A549 (cell line): ENCODE measurements around the gene TNIK. TPM values are rescaled to one million over a fixed set of nuclear protein-coding genes. Genes with fewer than 3 reads are reported as not detected.

Experiments used
- ATAC-seq, 2 experiments: fragments of 200-7000 bp in 1 of 2; fragments of >200 bp in 1 of 2; cut with Nextera tagmentation in 1 of 2; cut with Tn5 transposase in 1 of 2; 3 replicates each; pipeline versions ENCODE4 v1.8.0 to v1.9.1; 2018 to 2020; ENCODE audit warnings: mild to moderate bottlenecking in 1 of 2, moderate library complexity in 1 of 2
- CTCF ChIA-PET: fragments of 300-600 bp; sonication (Branson Sonifier 250); formaldehyde crosslinking; extraction: SDS; loops from one replicate; lab custom pipeline; 2021; ENCODE audit warnings: antibody characterized with exemption, inconsistent platforms; lab: Yijun Ruan, JAX
- POLR2A ChIA-PET: fragments of 350-600 bp; formaldehyde crosslinking; extraction: SDS; loops from one replicate; lab custom pipeline; 2021; ENCODE audit warnings: antibody characterized with exemption, inconsistent platforms; lab: Yijun Ruan, JAX
- DNase-seq, 2 experiments: peaks; one replicate each; pipeline versions ENCODE4 v3.0.0 to v3.0.0-alpha.2; 2011 to 2016; ENCODE audit warnings: low read depth in 1 of 2, low spot score in 1 of 2
- FAIRE-seq: peaks from 2 replicates; lab custom pipeline; 2011; peaks lifted over from hg19 to GRCh38; lab: Jason Lieb, UNC
- H3K27ac ChIP-seq, 2 experiments: fragments of >200 bp; sonication (Bioruptor Twin); formaldehyde crosslinking; 3 replicates each; pipeline ENCODE4 v1.5.1; 2016 to 2017
- H3K4me1 ChIP-seq: fragments of >200 bp; sonication (Bioruptor Twin); formaldehyde crosslinking; 3 replicates; pipeline ENCODE4 v1.6.1; 2016
- H3K4me2 ChIP-seq: fragments of >200 bp; sonication (Bioruptor Twin); formaldehyde crosslinking; 3 replicates; pipeline ENCODE4 v1.6.1; 2016
- H3K4me3 ChIP-seq: fragments of >200 bp; sonication (Bioruptor Twin); formaldehyde crosslinking; 3 replicates; pipeline ENCODE4 v1.5.1; 2016
- H3K9me3 ChIP-seq: fragments of >200 bp; sonication (Bioruptor Twin); formaldehyde crosslinking; 3 replicates; pipeline ENCODE4 v1.6.1; 2016
- CBX2 ChIP-seq: fragments of 200-600 bp; sonication (generic); IDR thresholded peaks from 2 replicates; pipeline ENCODE4 v1.6.1; 2016; ENCODE audit warnings: low read depth, mild to moderate bottlenecking, borderline replicate concordance
- CBX8 ChIP-seq: fragments of 200-600 bp; sonication (generic); IDR thresholded peaks from 2 replicates; pipeline ENCODE4 v1.6.1; 2016
- CHD2 ChIP-seq: fragments of 150-350 bp; IDR thresholded peaks from 2 replicates; pipeline ENCODE4 v1.6.1; 2014; ENCODE audit warnings: low read length; ENCODE audit not compliant: partially characterized antibody
- CTCF ChIP-seq: fragments of >200 bp; sonication (Bioruptor Twin); formaldehyde crosslinking; IDR thresholded peaks from 3 replicates; pipeline ENCODE4 v1.5.1; 2016
- EHF ChIP-seq: fragments of 250-450 bp; sonication (Bioruptor Pico); IDR thresholded peaks from 2 replicates; pipeline ENCODE4 v1.5.0; 2020; ENCODE audit warnings: mild to moderate bottlenecking
- ELK1 ChIP-seq: fragments of 150-350 bp; IDR thresholded peaks from 2 replicates; pipeline ENCODE4 v1.6.1; 2014; ENCODE audit warnings: low read depth, mild to moderate bottlenecking, low read length
- EP300 ChIP-seq, 2 experiments: fragments of >200 bp; sonication (Bioruptor Twin); formaldehyde crosslinking; IDR thresholded peaks; 2 replicates in 1 of 2; 3 replicates in 1 of 2; pipeline ENCODE4 v1.6.1; 2016 to 2017
- ESRRA ChIP-seq: fragments of 150-350 bp; IDR thresholded peaks from 2 replicates; pipeline ENCODE4 v1.6.1; 2014; ENCODE audit warnings: mild to moderate bottlenecking, low read length, borderline replicate concordance
- FOSL2 ChIP-seq, 2 experiments: fragments of 450-650 bp in 1 of 2; fragments of >200 bp in 1 of 2; sonication (Bioruptor Twin) in 1 of 2; formaldehyde crosslinking; IDR thresholded peaks; 2 replicates each; pipeline versions ENCODE4 v1.5.0 to v1.6.1; 2016 to 2020; ENCODE audit warnings: mild to moderate bottlenecking in 1 of 2, moderate library complexity in 1 of 2
- FOXS1 ChIP-seq: fragments of 250-450 bp; sonication (Bioruptor Pico); IDR thresholded peaks from 2 replicates; pipeline ENCODE4 v1.5.0; 2020; ENCODE audit warnings: mild to moderate bottlenecking, moderate library complexity
- GATA3 ChIP-seq: IDR thresholded peaks from 2 replicates; pipeline ENCODE4 v1.6.1; 2012; ENCODE audit warnings: borderline replicate concordance
- HEYL ChIP-seq: fragments of 250-450 bp; sonication (Bioruptor Pico); IDR thresholded peaks from 2 replicates; pipeline ENCODE4 v1.8.0; 2021; ENCODE audit warnings: mild to moderate bottlenecking, moderate library complexity
- HOXB13 ChIP-seq: fragments of 250-450 bp; sonication (Bioruptor Pico); IDR thresholded peaks from 2 replicates; pipeline ENCODE4 v1.5.0; 2020; ENCODE audit warnings: low read depth, mild to moderate bottlenecking, moderate library complexity
- JUNB ChIP-seq: fragments of >200 bp; sonication (Bioruptor Twin); formaldehyde crosslinking; IDR thresholded peaks from 2 replicates; pipeline ENCODE4 v1.6.1; 2016
- KDM1A ChIP-seq: fragments of 200-600 bp; sonication (generic); IDR thresholded peaks from 2 replicates; pipeline ENCODE4 v1.6.1; 2016; ENCODE audit warnings: low read depth, mild to moderate bottlenecking
- NPAS2 ChIP-seq: fragments of 250-450 bp; sonication (Bioruptor Pico); IDR thresholded peaks from 2 replicates; pipeline ENCODE4 v1.8.0; 2022; ENCODE audit warnings: mild to moderate bottlenecking, moderate library complexity, borderline replicate concordance
- PBX3 ChIP-seq: IDR thresholded peaks from 2 replicates; pipeline ENCODE4 v1.6.1; 2012
- PHF8 ChIP-seq: fragments of 200-600 bp; sonication (generic); IDR thresholded peaks from 2 replicates; pipeline ENCODE4 v1.6.1; 2016; ENCODE audit warnings: low read depth, mild to moderate bottlenecking, antibody characterized with exemption, moderate library complexity, borderline replicate concordance
- POLR2AphosphoS2 ChIP-seq: conservative IDR thresholded peaks from 2 replicates; pipeline ENCODE4 v1.6.1; 2012; ENCODE audit warnings: low read length, improper control_type of control experiment, inconsistent platforms
- RAD21 ChIP-seq, 2 experiments: fragments of >200 bp in 1 of 2; sonication (Bioruptor Twin) in 1 of 2; formaldehyde crosslinking in 1 of 2; IDR thresholded peaks in 1 of 2; conservative IDR thresholded peaks in 1 of 2; 2 replicates in 1 of 2; 3 replicates in 1 of 2; pipeline ENCODE4 v1.6.1; 2012 to 2018; ENCODE audit warnings: inconsistent platforms in 1 of 2
- RARB ChIP-seq: fragments of 250-450 bp; sonication (Bioruptor Pico); IDR thresholded peaks from 2 replicates; pipeline ENCODE4 v1.8.0; 2021; ENCODE audit warnings: mild to moderate bottlenecking, moderate library complexity
- RFX5 ChIP-seq: fragments of 450-650 bp; IDR thresholded peaks from 2 replicates; pipeline ENCODE4 v1.7.1; 2014; ENCODE audit warnings: antibody characterized with exemption, mild to moderate bottlenecking, moderate library complexity
- SMC3 ChIP-seq: fragments of >200 bp; sonication (Bioruptor Twin); formaldehyde crosslinking; IDR thresholded peaks from 3 replicates; pipeline ENCODE4 v1.6.1; 2018; ENCODE audit warnings: inconsistent platforms
- SREBF2 ChIP-seq: fragments of 450-650 bp; IDR thresholded peaks from 2 replicates; pipeline ENCODE4 v1.6.1; 2014; ENCODE audit warnings: mild to moderate bottlenecking, moderate library complexity
- TFCP2L1 ChIP-seq: fragments of 250-450 bp; sonication (Bioruptor Pico); IDR thresholded peaks from 2 replicates; pipeline ENCODE4 v1.5.0; 2021; ENCODE audit warnings: mild to moderate bottlenecking
- TP53 ChIP-seq: fragments of 250-450 bp; sonication (Bioruptor Pico); IDR thresholded peaks from 2 replicates; pipeline ENCODE4 v1.5.0; 2021; ENCODE audit warnings: mild to moderate bottlenecking, moderate library complexity
- ZC3H11A ChIP-seq: fragments of 450-650 bp; IDR thresholded peaks from 2 replicates; pipeline ENCODE4 v1.6.1; 2014; ENCODE audit warnings: antibody characterized with exemption, mild to moderate bottlenecking
- ZFP36 ChIP-seq: fragments of 450-650 bp; IDR thresholded peaks from 2 replicates; pipeline ENCODE4 v1.6.1; 2014; ENCODE audit warnings: borderline replicate concordance; ENCODE audit not compliant: partially characterized antibody
- ZNF302 ChIP-seq: fragments of 250-450 bp; sonication (Bioruptor Pico); IDR thresholded peaks from 2 replicates; pipeline ENCODE4 v1.9.0; 2021; ENCODE audit warnings: inconsistent platforms, mild to moderate bottlenecking, moderate library complexity
- ZSCAN20 ChIP-seq: fragments of 250-450 bp; sonication (Bioruptor Pico); IDR thresholded peaks from 2 replicates; pipeline ENCODE4 v1.8.0; 2022; ENCODE audit warnings: mild to moderate bottlenecking, moderate library complexity
- WGBS: methylation state at CpG from one replicate; pipeline ENCODE4 v1.1.6; 2017; ENCODE audit errors: missing lambda C conversion rate; 5-methylcytosine and 5-hydroxymethylcytosine counted together
- polyA plus RNA-seq, 4 experiments: library from polyadenylated mRNA; depleted of rRNA in 3 of 4; stranded (reverse); fragments of >200 nt; fragmentation: RNase III in 1 of 4; extraction: RNeasy Plus Mini Kit Qiagen cat#74134 plus additional on column Dnase treatment in 1 of 4; gene quantifications; 2 replicates in 3 of 4; 3 replicates in 1 of 4; pipeline ENCODE4 v1.2.3, GENCODE V29; 2011 to 2017

The TNIK gene
- polyA plus RNA-seq, 2 of the 4 experiments (the other 2 are of a cell fraction): 1.6 to 1.8 TPM

- H3K4me1 ChIP-seq: peaks cover 6% of the 10 kb centered on the region; the same call in 1 of the 3 replicates
- no peak for DNase-seq
- TF ChIP-seq HEYL: no peak
- no peak for TF ChIP-seq POLR2AphosphoS2
- no peak for TF ChIP-seq NPAS2
- TF ChIP-seq CTCF: no peak
- TF ChIP-seq TP53 (CRISPR knock-in tag): no peak
- TF ChIP-seq CBX2: no peak
- TF ChIP-seq FOXS1: no peak
- no peak for TF ChIP-seq FOSL2 (IDR thresholded peaks at IDR 0.05)
- TF ChIP-seq FOSL2 (CRISPR knock-in tag; IDR thresholded peaks at IDR 0.05): no peak
- TF ChIP-seq EHF (CRISPR knock-in tag): no peak
- TF ChIP-seq GATA3: no peak
- no peak for TF ChIP-seq ZFP36
- no peak for TF ChIP-seq KDM1A
- no peak for TF ChIP-seq PBX3
- no peak for TF ChIP-seq EP300 (IDR thresholded peaks at IDR 0.05)
- TF ChIP-seq, all 56 proteins: peak for 0
- ATAC-seq (no peak), FAIRE-seq (no peak)
- Histone ChIP-seq H3K4me2 (no peak overlapping the region), H3K27ac (no peak overlapping the region), H3K4me3 (no peak overlapping the region), H3K9me3 (no peaks in the 10 kb centered on the region)
- ChIA-PET POLR2A (no interaction called here), CTCF (no interaction called here)
- WGBS: 100% methylated on average over 1 of the region's 1 CpG
These were observed 357.0 kb downstream of the TNIK start for GRCh38 chr3:171103185-171103584.

- POLR2A ChIA-PET: no interaction called here
- peak in 1 of 2 experiments; percentile 62; a peak in 1 of 6 replicates for ATAC-seq
- Histone ChIP-seq H3K9me3 (no peaks in the 10 kb centered on the region), H3K27ac (no peak overlapping the region)
- no peak for TF ChIP-seq JUNB
- no peak for TF ChIP-seq FOSL2 (IDR thresholded peaks at IDR 0.05)
- TF ChIP-seq FOSL2 (CRISPR knock-in tag; IDR thresholded peaks at IDR 0.05): 0 out of 2 replicates have a peak, but pooled peaks have one; percentile 12
- TF ChIP-seq RAD21 (conservative IDR thresholded peaks at IDR 0.05 in 1 of 2, IDR thresholded peaks at IDR 0.05 in 1 of 2): no peak
- no peak for TF ChIP-seq ZNF302 (CRISPR knock-in tag)
- no peak for TF ChIP-seq KDM1A
- TF ChIP-seq TFCP2L1: no peak
- TF ChIP-seq ZC3H11A: no peak
- TF ChIP-seq, all 56 proteins: peak for 1
- no peak overlapping the region for H3K4me3 ChIP-seq
- no peak for DNase-seq
- H3K4me2 ChIP-seq: no peak overlapping the region
- WGBS: 86% methylated on average over 2 of the region's 2 CpGs
- H3K4me1 ChIP-seq: no peaks in the 10 kb centered on the region
- CTCF ChIA-PET: interaction anchor here (0.7 kb wide), 1 partner anchor 66 kb away, joined by 3 read pairs; no protein-coding TSS in a partner anchor
- no peak for FAIRE-seq
These were observed 358.1 kb downstream of the TNIK start for GRCh38 chr3:171101982-171102641.

GRCh38 chr3:171099911-171100310, 360.3 kb downstream of the TNIK start:
- H3K9me3 ChIP-seq: no peaks in the 10 kb centered on the region
- H3K4me2 ChIP-seq: no peak overlapping the region
- H3K27ac ChIP-seq: no peak overlapping the region
- ChIA-PET POLR2A (no interaction called here), CTCF (no interaction called here)
- H3K4me1 ChIP-seq: no peaks in the 10 kb centered on the region
- TF ChIP-seq ELK1: no peak
- no peak for TF ChIP-seq CHD2
- TF ChIP-seq ZSCAN20: no peak
- TF ChIP-seq RFX5: no peak
- TF ChIP-seq SREBF2: no peak
- TF ChIP-seq PHF8: no peak
- TF ChIP-seq SMC3: no peak
- no peak for TF ChIP-seq ESRRA
- no peak for TF ChIP-seq RARB (CRISPR knock-in tag)
- no peak for TF ChIP-seq FOXS1
- TF ChIP-seq HOXB13 (CRISPR knock-in tag): no peak
- no peak for TF ChIP-seq TFCP2L1
- TF ChIP-seq CBX8: no peak
- FAIRE-seq (no peak), DNase-seq (no peak), ATAC-seq (no peak)
- WGBS: 88% methylated on average over 1 of the region's 1 CpG
- no peak overlapping the region for H3K4me3 ChIP-seq
